ENCODE data around the gene INSM1.

INSM1 gene

GRCh38 chr20:20362774-20363433, 5.0 kb upstream of the INSM1 start:
- DNase-seq (ENCODE audit: low spot score): no peak

GRCh38 chr20:20363434-20363798, 4.5 kb upstream of the INSM1 start:
- no peak for DNase-seq (ENCODE audit: low spot score)

- no peak for DNase-seq (ENCODE audit: low spot score)
These were observed 3.9 kb upstream of the INSM1 start for GRCh38 chr20:20363799-20364592.

- DNase-seq (ENCODE audit: low spot score): no peak
These were observed 3.1 kb upstream of the INSM1 start for GRCh38 chr20:20364593-20365479.

- DNase-seq (ENCODE audit: low spot score): no peak
These were observed 2.3 kb upstream of the INSM1 start for GRCh38 chr20:20365480-20366161.

GRCh38 chr20:20366551-20366875, 1.4 kb upstream of the INSM1 start:
- no peak for DNase-seq (ENCODE audit: low spot score)

- DNase-seq (ENCODE audit: low spot score): no peak
These were observed 879 bp upstream of the INSM1 start for GRCh38 chr20:20366876-20367574.

- DNase-seq (ENCODE audit: low spot score): no peak
These were observed 730 bp downstream of the INSM1 start for GRCh38 chr20:20368418-20369249.

- no peak for DNase-seq (ENCODE audit: low spot score)
These were observed 1.6 kb downstream of the INSM1 start for GRCh38 chr20:20369250-20370093.

GRCh38 chr20:20370094-20370575, 2.2 kb downstream of the INSM1 start:
- no peak for DNase-seq (ENCODE audit: low spot score)

GRCh38 chr20:20371083-20371482, 3.2 kb downstream of the INSM1 start:
- DNase-seq (ENCODE audit: low spot score): no peak

- no peak for DNase-seq (ENCODE audit: low spot score)
These were observed 3.8 kb downstream of the INSM1 start for GRCh38 chr20:20371681-20372080.

- no peak for DNase-seq (ENCODE audit: low spot score)
These were observed 5.2 kb downstream of the INSM1 start for GRCh38 chr20:20373091-20373571.

GRCh38 chr20:20375862-20376261, 8.0 kb downstream of the INSM1 start:
- no peak for DNase-seq (ENCODE audit: low spot score)

GRCh38 chr20:20386192-20386591, 18.3 kb downstream of the INSM1 start:
- DNase-seq (ENCODE audit: low spot score): no peak

GRCh38 chr20:20390393-20390792, 22.5 kb downstream of the INSM1 start:
- DNase-seq (ENCODE audit: low spot score): no peak

- DNase-seq (ENCODE audit: low spot score): no peak
These were observed 23.2 kb downstream of the INSM1 start for GRCh38 chr20:20391115-20391514.

- no peak for DNase-seq (ENCODE audit: low spot score)
These were observed 23.9 kb downstream of the INSM1 start for GRCh38 chr20:20391766-20392165.

Measured in LoVo (cell line).